OCI-LY7 (cell line): ENCODE data around the gene S100A6.
"Not testable (repeated sequence)": the region's sequence is repeated elsewhere in the genome, so short reads cannot be mapped to it uniquely, and the experiment has no call there.

Experiments
- CTCF ChIP-seq: fragments of 200-600 bp; sonication (generic); conservative IDR thresholded peaks from 2 replicates; pipeline ENCODE4 v1.5.1; 2014; ENCODE audit warnings: mild to moderate bottlenecking, antibody characterized with exemption, low read length, moderate library complexity, mixed read lengths
- EZH2phosphoT487 ChIP-seq: fragments of 200-600 bp; sonication (generic); IDR thresholded peaks from 2 replicates; pipeline ENCODE4 v1.6.1; 2018; ENCODE audit warnings: low read depth, borderline replicate concordance, mild to moderate bottlenecking, mixed run types, antibody characterized with exemption, low read length, moderate library complexity, mixed read lengths

GRCh38 chr1:153582836-153583235 lies 47.0 kb upstream of the S100A6 start:
- TF ChIP-seq CTCF, EZH2phosphoT487: not testable (repeated sequence)
